Measurements from ENCODE around the gene NEU2. TPM values are rescaled to one million over a fixed set of nuclear protein-coding genes. Genes with fewer than 3 reads are reported as not detected.
A peak's percentile ranks its signal among the peaks of the same experiment; 100 is the strongest.

NEU2 gene
- total and polyA plus RNA-seq, 2 of the 13 experiments (the other 11 are each of a cell fraction or from before 2014, with no cell fraction given): not detected

- no peak for TF ChIP-seq TFDP2 (CRISPR knock-in tag; IDR thresholded peaks at IDR 0.05)
- TF ChIP-seq KMT2A (CRISPR knock-in tag; IDR thresholded peaks at IDR 0.05): peak; percentile 83; the same call in 1 of the 2 replicates
- no peak for TF ChIP-seq ZNF407 (CRISPR knock-in tag; IDR thresholded peaks at IDR 0.05; ENCODE audit: not compliant biosample characterization)
- no peak for TF ChIP-seq ZNF597 (CRISPR knock-in tag; IDR thresholded peaks at IDR 0.05)
- TF ChIP-seq IRX3 (CRISPR knock-in tag; IDR thresholded peaks at IDR 0.05; ENCODE audit: borderline replicate concordance, low read depth): no peak
- TF ChIP-seq NFYC (CRISPR knock-in tag; IDR thresholded peaks at IDR 0.05): no peak
- TF ChIP-seq ATF7 (IDR thresholded peaks at IDR 0.05): no peak
- TF ChIP-seq ATF7 (CRISPR knock-in tag; IDR thresholded peaks at IDR 0.05): peak; percentile 55; the same call in 1 of the 2 replicates
- no peak for TF ChIP-seq MED8 (CRISPR knock-in tag; IDR thresholded peaks at IDR 0.05; ENCODE audit: insufficient replicate concordance)
- TF ChIP-seq ZFY (CRISPR knock-in tag; IDR thresholded peaks at IDR 0.05): peak; percentile 79
- peak; percentile 26; the same call in 1 of the 2 replicates for TF ChIP-seq ZNF563 (CRISPR knock-in tag; IDR thresholded peaks at IDR 0.05)
- 0 out of 2 replicates have a peak, but pooled peaks have one; percentile 31 for TF ChIP-seq GATA4 (IDR thresholded peaks at IDR 0.05; ENCODE audit: borderline replicate concordance, low read depth)
- TF ChIP-seq CREM (IDR thresholded peaks at IDR 0.05): peak; percentile 57
- TF ChIP-seq CREM (CRISPR knock-in tag; IDR thresholded peaks at IDR 0.05): no peak
- no peak for TF ChIP-seq KLF13 (CRISPR knock-in tag; IDR thresholded peaks at IDR 0.05)
- TF ChIP-seq CHD4 (IDR thresholded peaks at IDR 0.05; ENCODE audit: borderline replicate concordance, low read length): peak; percentile 88
- TF ChIP-seq RARG (CRISPR knock-in tag; IDR thresholded peaks at IDR 0.05; ENCODE audit: low read depth): no peak
- no peak for TF ChIP-seq ZNF446 (CRISPR knock-in tag; IDR thresholded peaks at IDR 0.05)
- TF ChIP-seq CBFB (CRISPR knock-in tag; IDR thresholded peaks at IDR 0.05): peak; percentile 17; the same call in 1 of the 2 replicates
- 0 out of 2 replicates have a peak, but pooled peaks have one; percentile 26 for TF ChIP-seq BORCS8-MEF2B (CRISPR knock-in tag; IDR thresholded peaks at IDR 0.05)
Observed at GRCh38 chr2:233061591-233062450, 29.3 kb downstream of the NEU2 start (continued).

All from HepG2 (cell line).